Measurements from ENCODE around the gene YRDC. TPM values are rescaled to one million over a fixed set of nuclear protein-coding genes. Genes with fewer than 3 reads are reported as not detected.

The YRDC gene
- total RNA-seq, 1 experiment from 2014 or later: 24.6 TPM

GRCh38 chr1:37822906-37823815 lies 15.2 kb upstream of the YRDC start:
- DNase-seq (ENCODE audit: low spot score): no peak
- Mint-ChIP-seq H3K4me3 (no peak overlapping the region), H3K4me1 (no peaks in the 10 kb centered on the region), H3K27me3 (ENCODE audit: low read depth) (no peaks in the 10 kb centered on the region), H3K27ac (no peak overlapping the region), H3K9me3 (no peaks in the 10 kb centered on the region), H3K36me3 (peaks cover 28% of the 10 kb centered on the region)
- TF ChIP-seq ATF1 (CRISPR knock-in tag; IDR thresholded peaks at IDR 0.05) (no peak), USF1 (CRISPR knock-in tag; IDR thresholded peaks at IDR 0.05) (no peak), CREM (CRISPR knock-in tag; IDR thresholded peaks at IDR 0.05) (no peak), EMX1 (CRISPR knock-in tag; IDR thresholded peaks at IDR 0.05) (no peak), ZNF671 (CRISPR knock-in tag; IDR thresholded peaks at IDR 0.05) (no peak), NR3C1 (CRISPR knock-in tag; conservative IDR thresholded peaks at IDR 0.05; ENCODE audit: low read depth) (no peak), ZNF219 (CRISPR knock-in tag; IDR thresholded peaks at IDR 0.05; ENCODE audit: borderline replicate concordance) (no peak), ETV6 (CRISPR knock-in tag; IDR thresholded peaks at IDR 0.05) (no peak), ZBTB21 (CRISPR knock-in tag; IDR thresholded peaks at IDR 0.05; ENCODE audit: borderline replicate concordance) (no peak), HMGA2 (CRISPR knock-in tag; IDR thresholded peaks at IDR 0.05) (no peak), FOXJ3 (CRISPR knock-in tag; IDR thresholded peaks at IDR 0.05; ENCODE audit: borderline replicate concordance) (no peak), RELA (CRISPR knock-in tag; IDR thresholded peaks at IDR 0.05; ENCODE audit: borderline replicate concordance) (no peak), MXD4 (CRISPR knock-in tag; IDR thresholded peaks at IDR 0.05; ENCODE audit: borderline replicate concordance) (no peak), CBFB (CRISPR knock-in tag; IDR thresholded peaks at IDR 0.05; ENCODE audit: low read depth) (no peak)
- TF ChIP-seq, protein P1, sequence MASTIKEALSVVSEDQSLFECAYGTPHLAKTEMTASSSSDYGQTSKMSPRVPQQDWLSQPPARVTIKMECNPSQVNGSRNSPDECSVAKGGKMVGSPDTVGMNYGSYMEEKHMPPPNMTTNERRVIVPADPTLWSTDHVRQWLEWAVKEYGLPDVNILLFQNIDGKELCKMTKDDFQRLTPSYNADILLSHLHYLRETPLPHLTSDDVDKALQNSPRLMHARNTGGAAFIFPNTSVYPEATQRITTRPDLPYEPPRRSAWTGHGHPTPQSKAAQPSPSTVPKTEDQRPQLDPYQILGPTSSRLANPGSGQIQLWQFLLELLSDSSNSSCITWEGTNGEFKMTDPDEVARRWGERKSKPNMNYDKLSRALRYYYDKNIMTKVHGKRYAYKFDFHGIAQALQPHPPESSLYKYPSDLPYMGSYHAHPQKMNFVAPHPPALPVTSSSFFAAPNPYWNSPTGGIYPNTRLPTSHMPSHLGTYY (CRISPR knock-in tag; IDR thresholded peaks at IDR 0.05): no peak
- TF ChIP-seq, protein P2, sequence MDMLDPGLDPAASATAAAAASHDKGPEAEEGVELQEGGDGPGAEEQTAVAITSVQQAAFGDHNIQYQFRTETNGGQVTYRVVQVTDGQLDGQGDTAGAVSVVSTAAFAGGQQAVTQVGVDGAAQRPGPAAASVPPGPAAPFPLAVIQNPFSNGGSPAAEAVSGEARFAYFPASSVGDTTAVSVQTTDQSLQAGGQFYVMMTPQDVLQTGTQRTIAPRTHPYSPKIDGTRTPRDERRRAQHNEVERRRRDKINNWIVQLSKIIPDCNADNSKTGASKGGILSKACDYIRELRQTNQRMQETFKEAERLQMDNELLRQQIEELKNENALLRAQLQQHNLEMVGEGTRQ (CRISPR knock-in tag; IDR thresholded peaks at IDR 0.05): no peak
- TF ChIP-seq, protein P3, sequence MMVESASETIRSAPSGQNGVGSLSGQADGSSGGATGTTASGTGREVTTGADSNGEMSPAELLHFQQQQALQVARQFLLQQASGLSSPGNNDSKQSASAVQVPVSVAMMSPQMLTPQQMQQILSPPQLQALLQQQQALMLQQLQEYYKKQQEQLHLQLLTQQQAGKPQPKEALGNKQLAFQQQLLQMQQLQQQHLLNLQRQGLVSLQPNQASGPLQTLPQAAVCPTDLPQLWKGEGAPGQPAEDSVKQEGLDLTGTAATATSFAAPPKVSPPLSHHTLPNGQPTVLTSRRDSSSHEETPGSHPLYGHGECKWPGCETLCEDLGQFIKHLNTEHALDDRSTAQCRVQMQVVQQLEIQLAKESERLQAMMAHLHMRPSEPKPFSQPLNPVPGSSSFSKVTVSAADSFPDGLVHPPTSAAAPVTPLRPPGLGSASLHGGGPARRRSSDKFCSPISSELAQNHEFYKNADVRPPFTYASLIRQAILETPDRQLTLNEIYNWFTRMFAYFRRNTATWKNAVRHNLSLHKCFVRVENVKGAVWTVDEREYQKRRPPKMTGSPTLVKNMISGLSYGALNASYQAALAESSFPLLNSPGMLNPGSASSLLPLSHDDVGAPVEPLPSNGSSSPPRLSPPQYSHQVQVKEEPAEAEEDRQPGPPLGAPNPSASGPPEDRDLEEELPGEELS (CRISPR knock-in tag; IDR thresholded peaks at IDR 0.05): no peak
- CTCF ChIA-PET: interaction anchor here (1.0 kb wide), 1 partner anchor 113 kb away, joined by 5 read pairs; no protein-coding TSS in a partner anchor
- POLR2A ChIA-PET: no interaction called here
- ATAC-seq: no peak

- ChIA-PET POLR2A (interaction anchor here (0.8 kb wide), 1 partner anchor 14 kb away, joined by 3 read pairs; the partner anchor contains the start of genes C1orf122 and YRDC), CTCF (no interaction called here)
- Mint-ChIP-seq H3K4me3 (no peak overlapping the region), H3K36me3 (peaks cover 26% of the 10 kb centered on the region), H3K4me1 (no peaks in the 10 kb centered on the region), H3K9me3 (no peaks in the 10 kb centered on the region), H3K27ac (no peak overlapping the region), H3K27me3 (ENCODE audit: low read depth) (no peaks in the 10 kb centered on the region)
- TF ChIP-seq JUN (CRISPR knock-in tag; IDR thresholded peaks at IDR 0.05) (no peak), ATF1 (CRISPR knock-in tag; IDR thresholded peaks at IDR 0.05) (no peak), PREB (CRISPR knock-in tag; IDR thresholded peaks at IDR 0.05; ENCODE audit: borderline replicate concordance) (no peak)
- TF ChIP-seq, protein P4, sequence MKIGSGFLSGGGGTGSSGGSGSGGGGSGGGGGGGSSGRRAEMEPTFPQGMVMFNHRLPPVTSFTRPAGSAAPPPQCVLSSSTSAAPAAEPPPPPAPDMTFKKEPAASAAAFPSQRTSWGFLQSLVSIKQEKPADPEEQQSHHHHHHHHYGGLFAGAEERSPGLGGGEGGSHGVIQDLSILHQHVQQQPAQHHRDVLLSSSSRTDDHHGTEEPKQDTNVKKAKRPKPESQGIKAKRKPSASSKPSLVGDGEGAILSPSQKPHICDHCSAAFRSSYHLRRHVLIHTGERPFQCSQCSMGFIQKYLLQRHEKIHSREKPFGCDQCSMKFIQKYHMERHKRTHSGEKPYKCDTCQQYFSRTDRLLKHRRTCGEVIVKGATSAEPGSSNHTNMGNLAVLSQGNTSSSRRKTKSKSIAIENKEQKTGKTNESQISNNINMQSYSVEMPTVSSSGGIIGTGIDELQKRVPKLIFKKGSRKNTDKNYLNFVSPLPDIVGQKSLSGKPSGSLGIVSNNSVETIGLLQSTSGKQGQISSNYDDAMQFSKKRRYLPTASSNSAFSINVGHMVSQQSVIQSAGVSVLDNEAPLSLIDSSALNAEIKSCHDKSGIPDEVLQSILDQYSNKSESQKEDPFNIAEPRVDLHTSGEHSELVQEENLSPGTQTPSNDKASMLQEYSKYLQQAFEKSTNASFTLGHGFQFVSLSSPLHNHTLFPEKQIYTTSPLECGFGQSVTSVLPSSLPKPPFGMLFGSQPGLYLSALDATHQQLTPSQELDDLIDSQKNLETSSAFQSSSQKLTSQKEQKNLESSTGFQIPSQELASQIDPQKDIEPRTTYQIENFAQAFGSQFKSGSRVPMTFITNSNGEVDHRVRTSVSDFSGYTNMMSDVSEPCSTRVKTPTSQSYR (CRISPR knock-in tag; IDR thresholded peaks at IDR 0.05): no peak
- ATAC-seq: no peak
- no peak for DNase-seq (ENCODE audit: low spot score)
Observed at GRCh38 chr1:37821481-37821880, 13.5 kb upstream of the YRDC start.
